ENCODE measurements around the gene TBX15. TPM values are rescaled to one million over a fixed set of nuclear protein-coding genes. Genes with fewer than 3 reads are reported as not detected.
"Not testable (repeated sequence)": the region's sequence is repeated elsewhere in the genome, so short reads cannot be mapped to it uniquely, and the experiment has no call there.

Gene TBX15
- total RNA-seq, 2 donors from 2014 or later = not detected

DNA sequence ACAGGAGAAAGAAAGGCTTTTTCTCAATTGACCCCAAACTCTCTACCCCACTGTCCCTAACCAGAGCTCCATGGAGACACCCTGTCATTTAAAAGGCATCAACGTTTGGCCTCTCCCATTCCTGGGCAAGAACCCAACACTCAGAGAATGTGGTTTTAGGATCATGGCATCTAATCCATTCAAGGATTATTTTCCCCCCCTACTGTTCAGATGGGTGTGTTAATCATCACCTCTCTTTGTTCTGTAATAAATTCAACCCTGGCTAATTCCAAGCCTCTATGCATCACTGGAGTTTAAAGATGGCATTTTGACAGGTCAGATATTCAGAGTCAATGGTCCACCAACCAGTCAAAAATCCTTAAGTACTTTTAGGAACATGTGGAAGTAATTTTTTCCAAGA is 42.7 kb downstream of the TBX15 start:
- ATAC-seq = no peak
- intact Hi-C loops (cut with DNase I, micrococcal nuclease) = no loop called here
- DNase-seq = no peak

DNA sequence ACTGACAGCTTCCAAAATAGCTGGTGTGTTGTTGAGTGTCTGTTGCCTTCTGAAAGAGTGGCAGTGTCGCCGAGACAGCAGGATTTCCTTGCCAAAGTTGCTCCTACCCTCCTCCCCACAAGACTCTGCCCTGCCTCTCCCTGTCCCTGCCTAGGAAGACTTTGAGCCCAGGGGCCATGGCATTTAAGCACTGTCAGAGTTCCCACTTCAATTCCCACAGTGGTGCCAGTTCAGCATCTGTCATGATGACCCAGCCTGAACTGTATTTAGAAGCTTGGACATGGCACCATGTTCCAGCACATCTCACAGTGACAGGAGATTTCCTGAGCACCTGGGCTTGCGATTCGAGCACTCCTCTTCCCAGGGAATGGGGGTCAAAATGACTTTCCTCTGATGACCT is 43.6 kb downstream of the TBX15 start:
- DNase-seq (no peak), ATAC-seq (no peak)
- intact Hi-C loops (cut with DNase I, micrococcal nuclease) = no loop called here

- intact Hi-C loops (cut with DNase I, micrococcal nuclease) = no loop called here
- no peak for ATAC-seq
Measured at GRCh38 chr1:118944133-118944532, 44.0 kb downstream of the TBX15 start.

DNA sequence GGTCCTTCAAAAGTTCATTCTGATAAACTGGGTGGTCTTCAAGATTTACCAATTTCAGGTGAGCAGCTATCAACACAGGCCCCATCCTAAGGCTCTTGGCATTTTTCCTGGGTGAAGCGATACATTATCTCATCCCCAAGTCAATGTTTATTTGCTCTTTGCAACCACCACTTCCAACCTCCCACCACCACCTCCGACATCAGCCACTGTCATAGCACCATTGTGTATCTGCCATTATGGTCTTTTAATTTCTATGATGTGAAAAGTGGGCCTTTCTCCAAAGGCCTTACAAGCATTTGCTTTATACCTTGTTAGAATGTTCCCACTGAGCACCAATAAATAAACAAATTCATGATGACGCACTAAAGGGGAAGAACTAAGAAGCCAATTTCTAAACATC is 47.2 kb downstream of the TBX15 start:
- DNase-seq = no peak
- ATAC-seq = no peak
- intact Hi-C loops (cut with DNase I, micrococcal nuclease) = no loop called here

More at GRCh38 chr1:118944133-118944532, 44.0 kb downstream of the TBX15 start:
- no peak for DNase-seq

GRCh38 chr1:118937413-118938072 is 50.6 kb downstream of the TBX15 start:
- ATAC-seq = no peak
- DNase-seq = no peak
- intact Hi-C loops (cut with DNase I, micrococcal nuclease) = no loop called here

GRCh38 chr1:118934706-118935105 is 53.4 kb downstream of the TBX15 start:
- ATAC-seq (no peak), DNase-seq (no peak)
- intact Hi-C loops (cut with DNase I, micrococcal nuclease) = no loop called here

DNA sequence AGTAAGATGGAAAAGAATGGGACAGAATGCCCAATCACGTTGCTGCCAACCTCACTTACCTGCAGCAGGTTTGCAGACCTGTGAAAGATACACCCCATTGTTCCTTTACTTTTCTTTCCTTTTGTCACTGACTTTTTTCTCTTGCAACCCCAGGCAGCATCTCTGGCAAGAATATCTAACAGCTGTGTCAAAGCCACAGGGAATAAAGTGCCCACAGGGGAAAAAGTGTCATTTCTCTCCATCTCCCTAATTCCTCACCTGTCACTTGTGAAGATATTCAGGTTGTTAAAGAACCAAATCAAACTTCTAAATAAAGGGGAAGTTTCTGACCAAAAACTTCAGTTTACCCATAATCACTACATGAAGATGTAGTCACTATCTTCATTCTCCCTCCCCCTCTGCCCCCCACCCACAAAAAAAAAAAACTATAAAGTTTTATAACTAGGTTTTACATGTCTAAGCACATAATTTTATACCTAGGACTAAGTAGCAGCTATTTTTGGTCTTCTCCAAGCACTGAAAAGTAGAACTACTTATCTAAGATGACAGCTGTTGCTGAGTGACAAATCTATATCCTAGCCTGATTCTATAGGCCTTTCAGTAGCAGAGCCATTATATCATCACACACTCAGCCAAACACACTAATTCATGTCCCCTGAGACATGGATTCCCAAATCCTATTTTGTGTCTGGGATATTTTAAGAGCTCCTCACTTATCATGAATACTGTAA is 54.9 kb downstream of the TBX15 start:
- DNase-seq = no peak
- ATAC-seq = no peak
- intact Hi-C loops (cut with DNase I, micrococcal nuclease) = no loop called here

DNA sequence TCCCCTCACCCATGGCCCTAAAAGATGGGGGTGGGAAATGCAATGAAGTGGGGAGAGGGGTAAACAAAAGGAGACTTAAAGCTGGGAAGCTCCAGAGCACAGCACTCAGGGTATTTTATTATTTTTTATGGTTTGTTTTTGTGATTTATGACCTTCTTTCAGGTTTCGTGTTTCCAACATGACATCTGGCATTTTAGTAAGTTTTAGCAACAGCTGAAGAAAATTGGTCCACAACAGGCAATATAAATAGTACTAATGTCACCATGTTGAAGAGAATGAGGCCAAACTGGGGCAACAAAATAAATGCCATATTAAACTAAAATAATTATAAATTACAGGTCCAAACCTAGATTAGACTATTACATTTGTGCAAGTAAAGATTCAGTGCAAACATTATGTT is 56.3 kb downstream of the TBX15 start:
- ATAC-seq (no peak), DNase-seq (no peak)
- intact Hi-C loops (cut with DNase I, micrococcal nuclease) = no loop called here

DNA sequence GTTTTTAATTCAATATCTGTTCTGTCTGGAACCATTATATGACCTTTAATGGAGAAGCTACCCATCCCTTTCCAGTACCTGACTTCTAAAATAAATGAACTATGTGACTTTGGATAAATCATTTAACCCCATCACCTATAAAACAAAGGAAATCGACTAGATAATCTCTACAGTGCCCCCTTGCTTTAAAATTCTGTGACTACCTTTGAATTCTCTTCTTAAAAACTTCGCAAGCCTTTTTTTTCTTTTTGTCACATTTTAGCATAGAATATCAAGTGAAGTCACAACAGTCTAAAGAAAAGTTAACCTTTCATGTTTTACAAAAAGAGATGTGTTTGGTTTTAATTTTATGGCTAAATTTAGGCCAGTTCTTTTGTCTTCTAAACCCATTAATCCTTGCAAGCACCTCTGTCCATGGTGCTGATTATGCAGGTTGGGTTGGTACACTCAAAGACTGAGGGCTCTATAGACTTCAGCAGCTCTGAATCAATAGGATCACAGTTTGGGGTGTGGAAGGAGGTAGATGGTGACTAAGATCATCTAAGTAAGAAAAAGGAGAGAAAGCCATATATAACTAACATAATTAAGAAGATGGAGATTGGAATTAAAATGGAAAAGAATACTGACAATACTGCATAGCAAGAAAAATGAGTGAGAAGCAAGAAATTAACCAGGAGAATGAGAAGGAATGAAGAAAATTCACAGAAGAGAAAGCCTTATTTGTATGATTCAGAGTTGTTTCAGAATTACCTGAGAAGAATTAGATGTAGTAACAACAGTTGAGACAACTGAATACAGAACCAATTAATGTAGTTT is 59.2 kb downstream of the TBX15 start:
- intact Hi-C loops (cut with DNase I, micrococcal nuclease) = no loop called here
- ATAC-seq = no peak
- peak in 1 of 2 donors; percentile 6 for DNase-seq

- no peak for ATAC-seq
- intact Hi-C loops (cut with DNase I, micrococcal nuclease) = no loop called here
- no peak for DNase-seq
Measured at GRCh38 chr1:118927427-118928187, 60.5 kb downstream of the TBX15 start.

GRCh38 chr1:118926261-118926660 is 61.9 kb downstream of the TBX15 start:
- ATAC-seq (no peak), DNase-seq (no peak)
- intact Hi-C loops (cut with DNase I, micrococcal nuclease) = no loop called here

DNA sequence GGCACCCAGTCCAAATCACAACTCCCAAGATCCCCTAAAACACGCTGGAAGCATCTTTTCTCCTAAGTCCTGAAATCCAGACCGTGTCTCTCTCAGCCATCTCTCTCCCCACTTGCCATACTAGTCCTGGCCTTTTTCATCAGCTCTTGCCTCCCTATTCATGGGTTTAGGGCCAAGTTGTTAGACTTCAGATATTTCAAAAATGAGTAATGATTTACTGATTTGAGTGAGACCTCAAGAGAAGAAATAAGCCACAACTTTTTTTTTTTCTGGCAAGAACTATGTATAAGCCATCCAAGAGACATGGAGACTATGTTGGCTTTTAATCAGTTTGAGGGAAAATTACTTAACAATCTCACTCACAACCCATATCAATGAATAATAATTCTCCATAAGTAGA is 62.5 kb downstream of the TBX15 start:
- ATAC-seq = no peak
- no peak for DNase-seq
- intact Hi-C loops (cut with DNase I, micrococcal nuclease) = no loop called here

DNA sequence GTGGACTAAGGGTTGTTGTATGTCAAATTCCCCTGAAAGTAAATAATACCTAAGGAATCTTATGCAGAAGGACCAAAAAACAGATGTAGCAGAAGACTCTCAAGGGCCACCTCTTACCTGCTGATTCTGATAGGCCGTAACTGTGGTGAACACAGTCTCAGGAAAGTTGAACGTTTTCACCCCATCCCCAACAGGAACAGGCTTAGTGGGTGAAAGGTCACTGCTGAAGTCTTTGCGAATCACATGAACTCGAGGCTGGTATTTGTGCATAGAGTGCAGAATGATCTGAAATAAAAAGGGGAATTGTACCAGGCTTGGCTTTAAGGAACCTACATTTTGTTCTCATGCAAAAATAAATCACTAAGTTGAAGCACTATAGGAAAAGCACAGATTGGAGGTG is 64.8 kb downstream of the TBX15 start:
- DNase-seq = no peak
- intact Hi-C loops (cut with DNase I, micrococcal nuclease) = no loop called here
- no peak for ATAC-seq

- DNase-seq (no peak), ATAC-seq (no peak)
- intact Hi-C loops (cut with DNase I, micrococcal nuclease) = no loop called here
Measured at GRCh38 chr1:118921994-118922393, 66.1 kb downstream of the TBX15 start.

DNA sequence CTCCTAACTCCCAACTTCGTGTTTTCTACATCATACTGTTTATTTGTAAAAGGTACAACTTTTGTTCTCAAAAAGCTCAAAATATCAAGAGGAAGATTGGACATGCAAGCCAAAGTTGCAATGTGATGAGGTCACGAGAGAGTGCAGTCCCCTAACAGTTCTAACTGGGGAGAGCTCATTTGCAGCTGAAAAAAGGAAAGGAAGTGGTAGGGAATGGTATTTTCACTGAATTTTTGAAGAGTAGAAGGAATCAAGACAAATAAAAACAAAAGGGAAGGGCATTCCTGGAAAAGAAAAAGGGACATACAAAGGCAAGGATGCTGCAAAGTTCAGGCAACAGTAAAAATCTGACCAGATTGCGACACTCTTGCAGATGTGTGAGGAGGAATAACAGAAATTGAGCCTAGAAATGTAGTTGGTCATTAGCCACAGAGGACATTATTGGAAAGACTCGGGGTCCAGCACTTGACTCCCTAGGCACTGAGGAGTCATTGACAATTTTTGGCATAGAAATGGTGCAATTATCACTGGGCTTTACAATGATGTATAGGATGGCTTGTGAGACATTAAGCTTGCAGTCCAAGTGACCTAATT is 67.9 kb downstream of the TBX15 start:
- ATAC-seq = no peak
- no peak for DNase-seq
- intact Hi-C loops (cut with DNase I, micrococcal nuclease) = no loop called here

- intact Hi-C loops (cut with DNase I, micrococcal nuclease) = no loop called here
- DNase-seq (no peak), ATAC-seq (no peak)
Measured at GRCh38 chr1:118918940-118919259, 69.2 kb downstream of the TBX15 start.

- no peak for ATAC-seq
- intact Hi-C loops (cut with DNase I, micrococcal nuclease) = no loop called here
- no peak for DNase-seq
Measured at GRCh38 chr1:118918230-118918939, 69.8 kb downstream of the TBX15 start.

DNA sequence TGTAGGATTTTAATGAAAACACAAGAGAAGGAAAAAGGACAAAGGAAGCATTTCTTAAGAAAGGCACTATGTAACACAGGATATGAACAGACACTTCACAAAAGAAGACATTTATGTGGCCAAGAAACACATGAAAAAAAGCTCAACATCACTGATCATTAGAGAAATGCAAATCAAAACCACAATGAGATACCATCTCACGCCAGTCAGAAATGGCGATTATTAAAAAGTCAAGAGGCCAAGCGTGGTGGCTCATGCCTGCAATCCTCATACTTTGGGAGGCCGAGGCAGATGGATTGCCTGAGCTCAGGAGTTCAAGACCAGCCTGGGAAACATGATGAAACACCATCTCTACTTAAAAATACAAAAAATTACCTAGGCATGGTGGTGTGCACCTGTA is 71.8 kb downstream of the TBX15 start:
- intact Hi-C loops (cut with DNase I, micrococcal nuclease); DNase-seq; ATAC-seq: not testable (repeated sequence)
